Trophoblast cell (in vitro differentiated cells and primary cell): ENCODE data around the gene CFAP100.

Experiments
- DNase-seq, 2 donors: peaks; one replicate each; pipeline ENCODE4 v3.0.0-alpha.2; 2016
- H2AFZ ChIP-seq: 2 replicates; pipeline ENCODE4 v1.6.1; 2013; ENCODE audit warnings: low read length, moderate library complexity, mild to moderate bottlenecking; ENCODE audit not compliant: insufficient read depth, poor library complexity
- H2AK5ac ChIP-seq: 2 replicates; pipeline ENCODE4 v1.6.1; 2013; ENCODE audit warnings: mild to moderate bottlenecking, low read length
- H2BK120ac ChIP-seq: 2 replicates; pipeline ENCODE4 v1.6.1; 2013; ENCODE audit warnings: low read length, mild to moderate bottlenecking, moderate library complexity; ENCODE audit not compliant: insufficient read depth, poor library complexity
- H2BK12ac ChIP-seq: 2 replicates; pipeline ENCODE4 v1.6.1; 2013; ENCODE audit warnings: mild to moderate bottlenecking, low read length, moderate library complexity
- H2BK5ac ChIP-seq: 2 replicates; pipeline ENCODE4 v1.6.1; 2013; ENCODE audit warnings: low read length, low read depth, moderate library complexity, mild to moderate bottlenecking; ENCODE audit not compliant: poor library complexity
- H3K14ac ChIP-seq: 2 replicates; pipeline ENCODE4 v1.6.1; 2013; ENCODE audit warnings: mild to moderate bottlenecking, low read length
- H3K18ac ChIP-seq: 2 replicates; pipeline ENCODE4 v1.6.1; 2013; ENCODE audit warnings: mild to moderate bottlenecking, low read length
- H3K23ac ChIP-seq: 2 replicates; pipeline ENCODE4 v1.6.1; 2013; ENCODE audit warnings: low read length
- H3K27ac ChIP-seq: 2 replicates; pipeline ENCODE4 v1.5.1; 2013; ENCODE audit warnings: low read depth, mild to moderate bottlenecking, inconsistent platforms, low read length, moderate library complexity
- H3K27me3 ChIP-seq: 2 replicates; pipeline ENCODE4 v1.6.1; 2013; ENCODE audit warnings: inconsistent platforms, mild to moderate bottlenecking, low read length, moderate library complexity; ENCODE audit not compliant: insufficient read depth
- H3K36me3 ChIP-seq, 2 experiments: 1 replicate in 1 of 2; 2 replicates in 1 of 2; pipeline ENCODE4 v1.6.1; 2013; ENCODE audit warnings: low read length in 2 of 2, mild to moderate bottlenecking in 2 of 2, moderate library complexity in 1 of 2; ENCODE audit not compliant: insufficient read depth in 2 of 2, control insufficient read depth in 1 of 2
- H3K4ac ChIP-seq: 2 replicates; pipeline ENCODE4 v1.6.1; 2013; ENCODE audit warnings: low read depth, mild to moderate bottlenecking, low read length, moderate library complexity
- H3K4me1 ChIP-seq, 2 experiments: 1 replicate in 1 of 2; 2 replicates in 1 of 2; pipeline ENCODE4 v1.6.1; 2013; ENCODE audit warnings: low read length in 2 of 2, mild to moderate bottlenecking in 2 of 2, moderate library complexity in 1 of 2; ENCODE audit not compliant: insufficient read depth in 2 of 2, control insufficient read depth in 1 of 2
- H3K4me2 ChIP-seq: 2 replicates; pipeline ENCODE4 v1.6.1; 2013; ENCODE audit warnings: inconsistent platforms, mild to moderate bottlenecking, low read length, moderate library complexity
- H3K4me3 ChIP-seq: 2 replicates; pipeline ENCODE4 v1.5.1; 2013; ENCODE audit warnings: mild to moderate bottlenecking, low read depth, low read length, inconsistent platforms
- H3K79me1 ChIP-seq: one replicate; pipeline ENCODE4 v1.6.1; 2013; ENCODE audit warnings: low read length
- H3K79me2 ChIP-seq: 2 replicates; pipeline ENCODE4 v1.6.1; 2013; ENCODE audit warnings: low read length, mild to moderate bottlenecking; ENCODE audit not compliant: control insufficient read depth, insufficient read depth, poor library complexity
- H3K9ac ChIP-seq: 2 replicates; pipeline ENCODE4 v1.6.1; 2013; ENCODE audit warnings: mild to moderate bottlenecking, low read length
- H3K9me3 ChIP-seq: 2 replicates; pipeline ENCODE4 v1.6.1; 2013; ENCODE audit warnings: low read depth, mild to moderate bottlenecking, control low read depth, inconsistent platforms, low read length; ENCODE audit not compliant: insufficient read depth
- H4K12ac ChIP-seq: 2 replicates; pipeline ENCODE4 v1.6.1; 2013; ENCODE audit warnings: low read depth, mild to moderate bottlenecking, low read length, moderate library complexity
- H4K8ac ChIP-seq: 2 replicates; pipeline ENCODE4 v1.6.1; 2013; ENCODE audit warnings: low read depth, mild to moderate bottlenecking, low read length, moderate library complexity
- H4K91ac ChIP-seq: one replicate; pipeline ENCODE4 v1.6.1; 2013; ENCODE audit warnings: low read depth, mild to moderate bottlenecking, low read length, moderate library complexity
- WGBS: extraction: QIAGEN DNeasy Blood & Tissue Kit; methylation state at CpG from one replicate; pipeline ENCODE4 v1.1.7; 2013; ENCODE audit warnings: missing lambda C conversion rate; ENCODE audit not compliant: insufficient read length, insufficient coverage; ENCODE audit errors: extremely low coverage; 5-methylcytosine and 5-hydroxymethylcytosine counted together

CFAP100 gene

GRCh38 chr3:126373146-126373613 lies 21.5 kb upstream of the CFAP100 start:
- H3K18ac ChIP-seq, result no peak overlapping the region
- no peak overlapping the region for H3K9ac ChIP-seq
- H3K36me3 ChIP-seq, result no peaks in the 10 kb centered on the region
- H3K23ac ChIP-seq, result no peak overlapping the region
- H3K27ac ChIP-seq, result no peak overlapping the region
- no peaks in the 10 kb centered on the region for H3K9me3 ChIP-seq
- no peak overlapping the region for H2BK5ac ChIP-seq
- H2BK12ac ChIP-seq, result no peak overlapping the region
- H2BK120ac ChIP-seq, result no peak overlapping the region
- no peaks in the 10 kb centered on the region for H3K79me2 ChIP-seq
- no peak overlapping the region for H2AFZ ChIP-seq
- H3K27me3 ChIP-seq, result no peaks in the 10 kb centered on the region
- no peak overlapping the region for H3K4me2 ChIP-seq
- no peak overlapping the region for H4K12ac ChIP-seq
- H3K4me3 ChIP-seq, result no peak overlapping the region
- no peak for DNase-seq
- H2AK5ac ChIP-seq, result no peak overlapping the region
- no CpG with 5 or more reads among the region's 4 CpGs for WGBS
- no peaks in the 10 kb centered on the region for H3K4me1 ChIP-seq
- no peak overlapping the region for H4K8ac ChIP-seq
- H3K14ac ChIP-seq, result no peak overlapping the region
- H3K4ac ChIP-seq, result no peak overlapping the region
- H3K79me1 ChIP-seq, result no peaks in the 10 kb centered on the region
- H4K91ac ChIP-seq, result no peak overlapping the region

- H3K4me2 ChIP-seq, result no peak overlapping the region
- H2BK120ac ChIP-seq, result no peak overlapping the region
- H3K9ac ChIP-seq, result no peak overlapping the region
- no peak overlapping the region for H3K4ac ChIP-seq
- no peaks in the 10 kb centered on the region for H3K36me3 ChIP-seq
- H3K14ac ChIP-seq, result no peak overlapping the region
- H3K27me3 ChIP-seq, result no peaks in the 10 kb centered on the region
- peak in 1 of 2 donors; percentile 38 for DNase-seq
- H2AK5ac ChIP-seq, result no peak overlapping the region
- no peak overlapping the region for H3K27ac ChIP-seq
- H3K79me2 ChIP-seq, result no peaks in the 10 kb centered on the region
- no CpG with 5 or more reads among the region's 21 CpGs for WGBS
- no peak overlapping the region for H2BK12ac ChIP-seq
- H3K23ac ChIP-seq, result no peak overlapping the region
- no peak overlapping the region for H2AFZ ChIP-seq
- no peak overlapping the region for H4K12ac ChIP-seq
- H3K4me3 ChIP-seq, result no peak overlapping the region
- no peak overlapping the region for H4K91ac ChIP-seq
- H2BK5ac ChIP-seq, result no peak overlapping the region
- no peaks in the 10 kb centered on the region for H3K4me1 ChIP-seq
- H3K9me3 ChIP-seq, result no peaks in the 10 kb centered on the region
- H3K18ac ChIP-seq, result no peak overlapping the region
- no peaks in the 10 kb centered on the region for H3K79me1 ChIP-seq
- H4K8ac ChIP-seq, result no peak overlapping the region
Observed at GRCh38 chr3:126373682-126374601, 20.8 kb upstream of the CFAP100 start.

GRCh38 chr3:126375835-126376331 lies 18.8 kb upstream of the CFAP100 start:
- no peak overlapping the region for H2BK12ac ChIP-seq
- H3K4ac ChIP-seq, result no peak overlapping the region
- no peak overlapping the region for H2AFZ ChIP-seq
- H2AK5ac ChIP-seq, result no peak overlapping the region
- no peak overlapping the region for H4K12ac ChIP-seq
- no peak overlapping the region for H3K27ac ChIP-seq
- H3K79me2 ChIP-seq, result no peaks in the 10 kb centered on the region
- no peak overlapping the region for H3K14ac ChIP-seq
- H3K27me3 ChIP-seq, result no peaks in the 10 kb centered on the region
- H2BK120ac ChIP-seq, result no peak overlapping the region
- H3K18ac ChIP-seq, result no peak overlapping the region
- peaks cover 2% of the 10 kb centered on the region for H3K9me3 ChIP-seq
- H3K4me2 ChIP-seq, result no peak overlapping the region
- DNase-seq, result no peak
- no peak overlapping the region for H3K9ac ChIP-seq
- H3K4me1 ChIP-seq, result no peaks in the 10 kb centered on the region
- no peak overlapping the region for H2BK5ac ChIP-seq
- H3K4me3 ChIP-seq, result no peak overlapping the region
- H4K91ac ChIP-seq, result no peak overlapping the region
- WGBS, result no CpG with 5 or more reads among the region's 13 CpGs
- no peak overlapping the region for H3K23ac ChIP-seq
- no peak overlapping the region for H4K8ac ChIP-seq
- H3K36me3 ChIP-seq, result no peaks in the 10 kb centered on the region
- H3K79me1 ChIP-seq, result no peaks in the 10 kb centered on the region

GRCh38 chr3:126376444-126376843 lies 18.3 kb upstream of the CFAP100 start:
- H4K8ac ChIP-seq, result no peak overlapping the region
- H3K36me3 ChIP-seq, result no peaks in the 10 kb centered on the region
- H4K12ac ChIP-seq, result no peak overlapping the region
- H3K4me1 ChIP-seq, result no peaks in the 10 kb centered on the region
- no peak overlapping the region for H3K27ac ChIP-seq
- H4K91ac ChIP-seq, result no peak overlapping the region
- no peak overlapping the region for H3K9ac ChIP-seq
- H3K79me1 ChIP-seq, result no peaks in the 10 kb centered on the region
- H3K14ac ChIP-seq, result no peak overlapping the region
- H3K9me3 ChIP-seq, result peaks cover 2% of the 10 kb centered on the region
- no peak overlapping the region for H2BK120ac ChIP-seq
- H2BK12ac ChIP-seq, result no peak overlapping the region
- H3K4me2 ChIP-seq, result no peak overlapping the region
- no peak overlapping the region for H2BK5ac ChIP-seq
- no peak overlapping the region for H3K4ac ChIP-seq
- H3K18ac ChIP-seq, result no peak overlapping the region
- DNase-seq, result no peak
- no CpG with 5 or more reads among the region's 3 CpGs for WGBS
- H3K79me2 ChIP-seq, result no peaks in the 10 kb centered on the region
- no peak overlapping the region for H3K23ac ChIP-seq
- no peak overlapping the region for H2AFZ ChIP-seq
- H3K27me3 ChIP-seq, result no peaks in the 10 kb centered on the region
- no peak overlapping the region for H2AK5ac ChIP-seq
- H3K4me3 ChIP-seq, result no peak overlapping the region
